ENCODE measurements around the gene DUSP12.

The DUSP12 gene

GRCh38 chr1:161740921-161741320 lies 8.7 kb upstream of the DUSP12 start:
- no peak for DNase-seq (ENCODE audit: low read depth)
- in situ Hi-C loops (cut with HindIII; ENCODE audit: low sequenced_read_pairs), result loop anchor here (25.0 kb wide), 1 partner anchor 529 kb away; the partner anchor contains the start of genes APOA2, FCER1G and NDUFS2
- TF ChIP-seq CTCF (IDR thresholded peaks at IDR 0.05; ENCODE audit: low read depth, low read length, missing control alignments), result no peak
- H3K4me3 ChIP-seq (ENCODE audit: low read depth, low read length), result no peak overlapping the region

GRCh38 chr1:161743231-161743630 lies 6.4 kb upstream of the DUSP12 start:
- H3K4me3 ChIP-seq (ENCODE audit: low read depth, low read length), result no peak overlapping the region
- no peak for DNase-seq (ENCODE audit: low read depth)
- in situ Hi-C loops (cut with HindIII; ENCODE audit: low sequenced_read_pairs), result loop anchor here (25.0 kb wide), 1 partner anchor 531 kb away; the partner anchor contains the start of genes APOA2, FCER1G and NDUFS2
- no peak for TF ChIP-seq CTCF (IDR thresholded peaks at IDR 0.05; ENCODE audit: low read depth, low read length, missing control alignments)

DNA sequence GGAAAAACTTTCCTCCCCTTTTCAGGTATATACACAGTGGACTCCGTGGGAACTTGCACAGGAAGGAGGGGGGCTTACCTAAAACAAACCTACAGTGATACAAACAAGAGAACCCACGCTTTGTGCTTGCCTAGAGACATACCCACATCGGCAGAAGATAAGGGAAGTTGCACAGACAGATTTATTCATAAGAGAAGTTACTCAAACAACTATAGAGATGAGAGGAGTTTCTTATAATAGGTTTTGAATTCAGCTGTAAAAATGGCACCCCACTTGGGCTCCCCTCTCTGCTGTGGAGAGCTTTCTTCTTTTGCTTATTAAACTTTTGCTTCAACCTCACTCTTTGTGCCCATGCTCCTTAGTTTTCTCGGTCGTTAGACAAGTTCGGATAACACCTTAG lies 1.8 kb upstream of the DUSP12 start:
- in situ Hi-C loops (cut with HindIII; ENCODE audit: low sequenced_read_pairs), result loop anchor here (25.0 kb wide), 1 partner anchor 536 kb away; the partner anchor contains the start of genes APOA2, FCER1G and NDUFS2
- no peak overlapping the region for H3K4me3 ChIP-seq (ENCODE audit: low read depth, low read length)
- no peak for TF ChIP-seq CTCF (IDR thresholded peaks at IDR 0.05; ENCODE audit: low read depth, low read length, missing control alignments)
- no peak for DNase-seq (ENCODE audit: low read depth)

- no peak for DNase-seq (ENCODE audit: low read depth)
- in situ Hi-C loops (cut with HindIII; ENCODE audit: low sequenced_read_pairs), result no loop called here
- TF ChIP-seq CTCF (IDR thresholded peaks at IDR 0.05; ENCODE audit: low read depth, low read length, missing control alignments), result peak; percentile 55
- H3K4me3 ChIP-seq (ENCODE audit: low read depth, low read length), result no peak overlapping the region
These were observed 14.0 kb downstream of the DUSP12 start for GRCh38 chr1:161763522-161764098.

GRCh38 chr1:161766102-161766981 lies 16.8 kb downstream of the DUSP12 start, which contains the start of gene ATF6:
TSS of gene ATF6 (plus strand) at chr1:161766320. CDS start at chr1:161766361, 41 bp downstream.
- in situ Hi-C loops (cut with HindIII; ENCODE audit: low sequenced_read_pairs), result no loop called here
- TF ChIP-seq CTCF (IDR thresholded peaks at IDR 0.05; ENCODE audit: low read depth, low read length, missing control alignments), result no peak

GRCh38 chr1:161768461-161768860 lies 18.9 kb downstream of the DUSP12 start:
- TF ChIP-seq CTCF (IDR thresholded peaks at IDR 0.05; ENCODE audit: low read depth, low read length, missing control alignments), result no peak
- in situ Hi-C loops (cut with HindIII; ENCODE audit: low sequenced_read_pairs), result no loop called here

More at GRCh38 chr1:161766102-161766981, 16.8 kb downstream of the DUSP12 start, which contains the start of gene ATF6:
- DNase-seq (ENCODE audit: low read depth), result peak; percentile 87
- H3K4me3 ChIP-seq (ENCODE audit: low read depth, low read length), result peak within 1 kb of the TSS; percentile 91

More at GRCh38 chr1:161768461-161768860, 18.9 kb downstream of the DUSP12 start:
- no peak overlapping the region for H3K4me3 ChIP-seq (ENCODE audit: low read depth, low read length)
- no peak for DNase-seq (ENCODE audit: low read depth)
